Liver (tissue), 3 donors: Measurements from ENCODE around the gene BICRA.

Source experiments
- EGR1 ChIP-seq, 2 donors: IDR thresholded peaks; 2 replicates each; pipeline ENCODE4 v1.6.1; 2016 to 2018; ENCODE audit warnings: antibody characterized with exemption in 2 of 2, low read depth in 2 of 2
- FOXA1 ChIP-seq: IDR thresholded peaks from 2 replicates; pipeline ENCODE4 v1.6.1; 2016; ENCODE audit warnings: antibody characterized with exemption
- GABPA ChIP-seq, 2 donors: IDR thresholded peaks in 1 of 2; conservative IDR thresholded peaks in 1 of 2; 2 replicates each; pipeline ENCODE4 v1.6.1; 2016; ENCODE audit warnings: antibody characterized with exemption in 2 of 2, mild to moderate bottlenecking in 1 of 2, moderate library complexity in 1 of 2
- RAD21 ChIP-seq, 2 donors: IDR thresholded peaks; 2 replicates each; pipeline ENCODE4 v1.6.1; 2016; ENCODE audit warnings: antibody characterized with exemption in 2 of 2, mild to moderate bottlenecking in 2 of 2
- SP1 ChIP-seq: IDR thresholded peaks from 2 replicates; pipeline ENCODE4 v1.6.1; 2018; ENCODE audit warnings: antibody characterized with exemption, mild to moderate bottlenecking
- TAF1 ChIP-seq: conservative IDR thresholded peaks from 2 replicates; pipeline ENCODE4 v1.6.1; 2016; ENCODE audit warnings: antibody characterized with exemption, mild to moderate bottlenecking
- YY1 ChIP-seq: IDR thresholded peaks from 2 replicates; pipeline ENCODE4 v1.6.1; 2016; ENCODE audit warnings: antibody characterized with exemption, mild to moderate bottlenecking
- TF ChIP-seq, protein P1 (sequence below): IDR thresholded peaks from 2 replicates; pipeline ENCODE4 v1.6.1; 2016; ENCODE audit warnings: antibody characterized with exemption, mild to moderate bottlenecking
- TF ChIP-seq, protein P2 (sequence below): fragments of 150-350 bp; IDR thresholded peaks from 2 replicates; pipeline ENCODE4 v1.5.1; 2017; ENCODE audit warnings: improper control_type of control experiment, low read depth, low read length; ENCODE audit not compliant: missing input control
- TF ChIP-seq, protein P3 (sequence below): IDR thresholded peaks from 2 replicates; pipeline ENCODE4 v1.6.1; 2016; ENCODE audit warnings: antibody characterized with exemption
- TF ChIP-seq, protein P4 (sequence below): IDR thresholded peaks from 2 replicates; pipeline ENCODE4 v1.6.1; 2016; ENCODE audit warnings: antibody characterized with exemption
- TF ChIP-seq, protein P5 (sequence below): IDR thresholded peaks from 2 replicates; pipeline ENCODE4 v1.6.1; 2016; ENCODE audit warnings: antibody characterized with exemption
- donor health status: healthy.
- donor health status: healthy.

DNA sequence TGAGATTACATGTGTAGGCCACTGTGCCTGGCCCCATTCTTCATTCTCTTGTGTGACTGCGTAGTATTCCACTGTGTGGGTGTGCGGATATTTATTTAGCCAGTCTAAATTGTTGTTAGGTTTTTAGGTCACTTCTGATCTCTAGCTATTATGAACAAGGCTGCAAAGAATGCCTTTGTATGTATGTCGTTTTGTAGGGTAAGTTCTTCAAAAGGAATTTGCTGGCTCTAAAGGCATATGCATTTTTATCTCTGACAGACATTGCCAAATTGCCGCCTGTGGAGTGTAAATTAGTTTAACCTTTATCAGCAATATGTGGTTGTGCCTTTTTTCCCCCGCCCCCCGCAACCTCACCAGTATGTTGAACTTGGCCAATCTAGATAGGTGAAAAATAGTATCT is 74.0 kb downstream of the BICRA start:
- TF ChIP-seq, protein P1, sequence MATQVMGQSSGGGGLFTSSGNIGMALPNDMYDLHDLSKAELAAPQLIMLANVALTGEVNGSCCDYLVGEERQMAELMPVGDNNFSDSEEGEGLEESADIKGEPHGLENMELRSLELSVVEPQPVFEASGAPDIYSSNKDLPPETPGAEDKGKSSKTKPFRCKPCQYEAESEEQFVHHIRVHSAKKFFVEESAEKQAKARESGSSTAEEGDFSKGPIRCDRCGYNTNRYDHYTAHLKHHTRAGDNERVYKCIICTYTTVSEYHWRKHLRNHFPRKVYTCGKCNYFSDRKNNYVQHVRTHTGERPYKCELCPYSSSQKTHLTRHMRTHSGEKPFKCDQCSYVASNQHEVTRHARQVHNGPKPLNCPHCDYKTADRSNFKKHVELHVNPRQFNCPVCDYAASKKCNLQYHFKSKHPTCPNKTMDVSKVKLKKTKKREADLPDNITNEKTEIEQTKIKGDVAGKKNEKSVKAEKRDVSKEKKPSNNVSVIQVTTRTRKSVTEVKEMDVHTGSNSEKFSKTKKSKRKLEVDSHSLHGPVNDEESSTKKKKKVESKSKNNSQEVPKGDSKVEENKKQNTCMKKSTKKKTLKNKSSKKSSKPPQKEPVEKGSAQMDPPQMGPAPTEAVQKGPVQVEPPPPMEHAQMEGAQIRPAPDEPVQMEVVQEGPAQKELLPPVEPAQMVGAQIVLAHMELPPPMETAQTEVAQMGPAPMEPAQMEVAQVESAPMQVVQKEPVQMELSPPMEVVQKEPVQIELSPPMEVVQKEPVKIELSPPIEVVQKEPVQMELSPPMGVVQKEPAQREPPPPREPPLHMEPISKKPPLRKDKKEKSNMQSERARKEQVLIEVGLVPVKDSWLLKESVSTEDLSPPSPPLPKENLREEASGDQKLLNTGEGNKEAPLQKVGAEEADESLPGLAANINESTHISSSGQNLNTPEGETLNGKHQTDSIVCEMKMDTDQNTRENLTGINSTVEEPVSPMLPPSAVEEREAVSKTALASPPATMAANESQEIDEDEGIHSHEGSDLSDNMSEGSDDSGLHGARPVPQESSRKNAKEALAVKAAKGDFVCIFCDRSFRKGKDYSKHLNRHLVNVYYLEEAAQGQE: no peak
- TF ChIP-seq, protein P2, sequence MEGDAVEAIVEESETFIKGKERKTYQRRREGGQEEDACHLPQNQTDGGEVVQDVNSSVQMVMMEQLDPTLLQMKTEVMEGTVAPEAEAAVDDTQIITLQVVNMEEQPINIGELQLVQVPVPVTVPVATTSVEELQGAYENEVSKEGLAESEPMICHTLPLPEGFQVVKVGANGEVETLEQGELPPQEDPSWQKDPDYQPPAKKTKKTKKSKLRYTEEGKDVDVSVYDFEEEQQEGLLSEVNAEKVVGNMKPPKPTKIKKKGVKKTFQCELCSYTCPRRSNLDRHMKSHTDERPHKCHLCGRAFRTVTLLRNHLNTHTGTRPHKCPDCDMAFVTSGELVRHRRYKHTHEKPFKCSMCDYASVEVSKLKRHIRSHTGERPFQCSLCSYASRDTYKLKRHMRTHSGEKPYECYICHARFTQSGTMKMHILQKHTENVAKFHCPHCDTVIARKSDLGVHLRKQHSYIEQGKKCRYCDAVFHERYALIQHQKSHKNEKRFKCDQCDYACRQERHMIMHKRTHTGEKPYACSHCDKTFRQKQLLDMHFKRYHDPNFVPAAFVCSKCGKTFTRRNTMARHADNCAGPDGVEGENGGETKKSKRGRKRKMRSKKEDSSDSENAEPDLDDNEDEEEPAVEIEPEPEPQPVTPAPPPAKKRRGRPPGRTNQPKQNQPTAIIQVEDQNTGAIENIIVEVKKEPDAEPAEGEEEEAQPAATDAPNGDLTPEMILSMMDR: no peak
- TF ChIP-seq, protein P3, sequence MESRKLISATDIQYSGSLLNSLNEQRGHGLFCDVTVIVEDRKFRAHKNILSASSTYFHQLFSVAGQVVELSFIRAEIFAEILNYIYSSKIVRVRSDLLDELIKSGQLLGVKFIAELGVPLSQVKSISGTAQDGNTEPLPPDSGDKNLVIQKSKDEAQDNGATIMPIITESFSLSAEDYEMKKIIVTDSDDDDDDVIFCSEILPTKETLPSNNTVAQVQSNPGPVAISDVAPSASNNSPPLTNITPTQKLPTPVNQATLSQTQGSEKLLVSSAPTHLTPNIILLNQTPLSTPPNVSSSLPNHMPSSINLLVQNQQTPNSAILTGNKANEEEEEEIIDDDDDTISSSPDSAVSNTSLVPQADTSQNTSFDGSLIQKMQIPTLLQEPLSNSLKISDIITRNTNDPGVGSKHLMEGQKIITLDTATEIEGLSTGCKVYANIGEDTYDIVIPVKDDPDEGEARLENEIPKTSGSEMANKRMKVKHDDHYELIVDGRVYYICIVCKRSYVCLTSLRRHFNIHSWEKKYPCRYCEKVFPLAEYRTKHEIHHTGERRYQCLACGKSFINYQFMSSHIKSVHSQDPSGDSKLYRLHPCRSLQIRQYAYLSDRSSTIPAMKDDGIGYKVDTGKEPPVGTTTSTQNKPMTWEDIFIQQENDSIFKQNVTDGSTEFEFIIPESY: no peak
- TF ChIP-seq RAD21 (IDR thresholded peaks at IDR 0.05) (no peak), EGR1 (IDR thresholded peaks at IDR 0.05; ENCODE audit: low read depth in 2 of 2) (no peak), GABPA (IDR thresholded peaks at IDR 0.05 in 1 of 2, conservative IDR thresholded peaks at IDR 0.05 in 1 of 2) (no peak), TAF1 (no peak), FOXA1 (no peak), YY1 (no peak), SP1 (no peak)
- TF ChIP-seq, protein P4, sequence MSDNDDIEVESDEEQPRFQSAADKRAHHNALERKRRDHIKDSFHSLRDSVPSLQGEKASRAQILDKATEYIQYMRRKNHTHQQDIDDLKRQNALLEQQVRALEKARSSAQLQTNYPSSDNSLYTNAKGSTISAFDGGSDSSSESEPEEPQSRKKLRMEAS: no peak
- TF ChIP-seq, protein P5, sequence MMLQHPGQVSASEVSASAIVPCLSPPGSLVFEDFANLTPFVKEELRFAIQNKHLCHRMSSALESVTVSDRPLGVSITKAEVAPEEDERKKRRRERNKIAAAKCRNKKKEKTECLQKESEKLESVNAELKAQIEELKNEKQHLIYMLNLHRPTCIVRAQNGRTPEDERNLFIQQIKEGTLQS: no peak
